Stimulated activated memory B cell treated with anti-CD40 and anti-IgM and Interleukin-4, amounts not matched to agents 10 μg/mL and 1 μg/mL and 100 μg/mL, for 72 hours (primary cell): ENCODE data around the gene ALX3.

Source experiments
- ATAC-seq: fragments of 150-1000 bp; cut with Tn5 transposase; 2 replicates; pipeline ENCODE4 v1.10.0; 2021
- H3K27ac Mint-ChIP-seq: one replicate; pipeline ENCODE4 v1.8.0; 2022; ENCODE audit warnings: mild to moderate bottlenecking, mixed read lengths
- H3K27me3 Mint-ChIP-seq: one replicate; pipeline ENCODE4 v1.8.0; 2022; ENCODE audit warnings: mixed read lengths
- H3K36me3 Mint-ChIP-seq: one replicate; pipeline ENCODE4 v1.8.0; 2022; ENCODE audit warnings: mixed read lengths
- H3K4me1 Mint-ChIP-seq: one replicate; pipeline ENCODE4 v1.8.0; 2022; ENCODE audit warnings: mixed read lengths
- H3K4me3 Mint-ChIP-seq: one replicate; pipeline ENCODE4 v1.8.0; 2022; ENCODE audit warnings: mild to moderate bottlenecking, moderate library complexity, mixed read lengths
- H3K9me3 Mint-ChIP-seq: one replicate; pipeline ENCODE4 v1.8.0; 2022; ENCODE audit warnings: mixed read lengths

ALX3 gene

GRCh38 chr1:110019770-110020169 is 50.7 kb downstream of the ALX3 start:
- H3K4me3 Mint-ChIP-seq = no peak overlapping the region
- peaks cover 80% of the 10 kb centered on the region for H3K36me3 Mint-ChIP-seq
- no peak for ATAC-seq
- H3K4me1 Mint-ChIP-seq = no peaks in the 10 kb centered on the region
- no peaks in the 10 kb centered on the region for H3K9me3 Mint-ChIP-seq
- H3K27me3 Mint-ChIP-seq = no peaks in the 10 kb centered on the region
- H3K27ac Mint-ChIP-seq = peak overlapping the region; percentile 15

GRCh38 chr1:110018396-110018795 is 52.1 kb downstream of the ALX3 start:
- no peaks in the 10 kb centered on the region for H3K27me3 Mint-ChIP-seq
- no peak for ATAC-seq
- no peak overlapping the region for H3K4me3 Mint-ChIP-seq
- H3K4me1 Mint-ChIP-seq = no peaks in the 10 kb centered on the region
- H3K9me3 Mint-ChIP-seq = no peaks in the 10 kb centered on the region
- H3K27ac Mint-ChIP-seq = no peak overlapping the region
- peaks cover 78% of the 10 kb centered on the region for H3K36me3 Mint-ChIP-seq

- Mint-ChIP-seq H3K27ac (no peak overlapping the region), H3K27me3 (no peaks in the 10 kb centered on the region), H3K4me3 (no peak overlapping the region), H3K36me3 (peaks cover 78% of the 10 kb centered on the region), H3K4me1 (peaks cover 2% of the 10 kb centered on the region), H3K9me3 (no peaks in the 10 kb centered on the region)
- ATAC-seq = no peak
Observed at GRCh38 chr1:110017792-110018191, 52.7 kb downstream of the ALX3 start.

- H3K4me1 Mint-ChIP-seq = peaks cover 35% of the 10 kb centered on the region
- H3K27ac Mint-ChIP-seq = peak overlapping the region; percentile 95
- peak overlapping the region; percentile 36 for H3K4me3 Mint-ChIP-seq
- peak; percentile 93 for ATAC-seq
- H3K36me3 Mint-ChIP-seq = peaks cover 54% of the 10 kb centered on the region
- H3K9me3 Mint-ChIP-seq = no peaks in the 10 kb centered on the region
- no peaks in the 10 kb centered on the region for H3K27me3 Mint-ChIP-seq
Observed at GRCh38 chr1:110012100-110012780, 58.2 kb downstream of the ALX3 start.

- peaks cover 47% of the 10 kb centered on the region for H3K36me3 Mint-ChIP-seq
- peak overlapping the region; percentile 95 for H3K27ac Mint-ChIP-seq
- H3K27me3 Mint-ChIP-seq = no peaks in the 10 kb centered on the region
Observed at GRCh38 chr1:110011527-110012041, 58.9 kb downstream of the ALX3 start.

More at GRCh38 chr1:110011527-110012041, 58.9 kb downstream of the ALX3 start:
- Mint-ChIP-seq H3K4me3 (peak overlapping the region; percentile 36), H3K4me1 (peaks cover 35% of the 10 kb centered on the region), H3K9me3 (no peaks in the 10 kb centered on the region)
- ATAC-seq = peak; percentile 99
